ENCODE measurements around the gene KLF6.
A peak's percentile ranks its signal among the peaks of the same experiment; 100 is the strongest.

Gene KLF6

DNA sequence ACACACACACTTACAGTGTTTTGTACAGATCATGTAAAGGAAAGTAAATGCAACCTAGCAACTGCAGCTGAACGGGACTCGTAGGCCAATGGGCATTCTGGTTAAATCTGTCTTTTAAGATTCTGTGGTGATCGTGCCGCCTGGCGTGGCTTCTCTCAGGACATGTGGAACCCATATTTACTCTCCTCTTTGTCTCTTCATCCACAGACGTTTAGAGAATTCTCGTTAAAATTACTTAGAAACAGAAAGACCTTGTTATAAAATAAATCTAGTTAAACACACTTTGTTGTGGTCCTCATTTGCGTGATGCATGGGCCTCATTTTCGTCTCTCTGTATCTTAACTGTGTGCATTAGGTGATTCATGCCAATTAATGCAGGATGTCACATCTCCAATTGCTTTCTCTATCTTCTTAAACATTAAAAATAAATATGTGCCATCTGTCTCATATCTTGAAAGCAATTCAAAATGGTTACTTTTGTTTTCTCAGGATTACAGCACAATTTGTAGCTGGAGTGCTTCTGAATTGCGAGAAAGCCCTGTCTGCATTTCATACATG is 11.5 kb downstream of the KLF6 start:
- no peak for TF ChIP-seq SPI1 (IDR thresholded peaks at IDR 0.05; ENCODE audit: low read depth, low read length)
- peak; percentile 43; the same call in 1 of the 2 replicates for TF ChIP-seq POLR2A (IDR thresholded peaks at IDR 0.05; ENCODE audit: low read depth, low read length)
- FAIRE-seq (no peak), DNase-seq (ENCODE audit: insufficient read length, low spot score) (no peak)

DNA sequence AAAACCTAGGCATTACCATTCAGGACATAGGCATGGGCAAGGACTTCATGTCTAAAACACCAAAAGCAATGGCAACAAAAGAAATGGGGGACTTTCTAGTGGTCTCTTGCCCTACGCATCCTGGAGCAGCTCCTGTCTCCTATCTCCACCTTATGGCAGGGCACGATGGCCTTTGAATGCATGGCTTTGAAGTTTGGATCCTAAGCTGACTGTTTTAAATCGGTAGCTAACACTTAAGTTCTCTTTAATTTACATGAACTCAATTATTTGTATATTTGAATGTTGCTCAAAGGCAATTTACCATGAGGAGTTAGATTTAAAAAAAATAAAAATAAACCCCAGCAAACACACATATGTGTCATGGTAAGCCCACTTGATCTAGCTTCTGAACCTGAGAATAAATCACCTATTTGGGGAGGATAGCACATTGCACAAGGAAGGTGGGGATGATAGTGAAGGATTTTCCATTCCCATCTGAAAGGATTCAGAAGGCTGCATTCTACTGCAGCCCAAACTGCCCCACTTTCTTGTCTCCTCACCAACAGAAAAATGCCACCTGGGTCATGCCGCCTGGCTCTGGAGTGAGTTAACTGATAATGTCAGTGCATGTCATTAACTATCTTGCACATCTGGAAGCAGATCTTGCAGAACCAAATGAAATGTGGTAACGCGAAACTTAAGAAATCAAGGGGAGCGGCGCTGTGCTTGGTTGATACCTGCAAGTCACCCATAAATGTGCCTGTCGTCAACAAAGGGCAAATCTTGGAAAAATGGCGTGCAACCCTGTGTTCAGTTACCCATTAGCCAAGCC is 12.4 kb downstream of the KLF6 start:
- no peak for DNase-seq (ENCODE audit: insufficient read length, low spot score)
- no peak for FAIRE-seq
- TF ChIP-seq TAF1 (IDR thresholded peaks at IDR 0.05; ENCODE audit: low read depth, low read length): no peak

DNA sequence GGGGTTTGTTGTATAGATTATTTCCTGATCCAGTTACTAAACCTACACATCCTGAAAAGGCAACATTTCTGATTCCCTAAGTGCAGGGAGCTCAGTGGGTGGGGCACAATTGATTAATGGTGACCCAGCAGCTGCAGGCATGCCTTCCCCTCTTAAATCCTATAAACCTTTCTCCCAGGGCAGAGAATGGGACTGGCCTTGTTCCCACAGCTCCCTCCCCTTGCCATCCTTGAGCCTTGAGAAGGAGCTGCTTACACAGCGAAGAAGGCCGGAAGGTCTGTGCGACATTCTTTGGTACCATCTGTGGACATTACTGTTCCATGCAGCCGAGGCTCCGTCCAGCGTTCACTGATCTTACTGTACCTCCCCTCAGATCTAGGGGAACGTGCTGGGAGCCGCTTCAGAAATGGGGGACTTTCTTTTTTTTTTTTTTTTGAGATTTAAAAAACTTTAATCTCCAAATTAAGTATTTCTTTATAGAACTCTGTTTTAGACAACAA is 14.3 kb downstream of the KLF6 start:
- no peak for TF ChIP-seq TAF1 (IDR thresholded peaks at IDR 0.05; ENCODE audit: low read depth, low read length)
- no peak for TF ChIP-seq POLR2AphosphoS5 (IDR thresholded peaks at IDR 0.05; ENCODE audit: low read depth, low read length)
- FAIRE-seq: no peak
- DNase-seq (ENCODE audit: insufficient read length, low spot score): no peak

DNA sequence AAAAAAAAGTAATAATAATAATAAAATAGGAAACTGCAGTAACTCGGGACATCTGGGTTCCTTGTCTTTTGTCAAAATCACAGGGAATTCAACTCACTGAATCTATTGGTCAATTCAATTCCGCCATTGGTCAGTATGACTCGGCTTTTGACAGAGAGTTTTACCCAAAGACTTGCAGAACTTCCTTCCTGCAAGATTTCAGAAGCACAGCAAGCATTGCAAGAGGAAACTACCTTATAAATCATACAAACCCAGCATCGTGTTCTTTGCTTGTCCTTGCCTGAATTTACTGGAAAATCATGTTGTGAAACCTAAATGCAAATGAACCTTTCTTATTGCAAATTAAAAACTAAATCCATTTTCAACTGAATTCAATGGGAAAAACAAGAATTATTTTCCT is 15.5 kb downstream of the KLF6 start:
- FAIRE-seq (no peak), DNase-seq (ENCODE audit: insufficient read length, low spot score) (no peak)
- TF ChIP-seq POU2F2 (IDR thresholded peaks at IDR 0.05; ENCODE audit: low read depth, low read length): no peak
- TF ChIP-seq SPI1 (IDR thresholded peaks at IDR 0.05; ENCODE audit: low read depth, low read length): no peak
- no peak for TF ChIP-seq TAF1 (IDR thresholded peaks at IDR 0.05; ENCODE audit: low read depth, low read length)
- no peak for TF ChIP-seq POLR2AphosphoS5 (IDR thresholded peaks at IDR 0.05; ENCODE audit: low read depth, low read length)
- TF ChIP-seq PAX5 (IDR thresholded peaks at IDR 0.05; ENCODE audit: insufficient read depth, low read length, severe bottlenecking): no peak
- TF ChIP-seq POLR2A (IDR thresholded peaks at IDR 0.05; ENCODE audit: low read depth, low read length): no peak

DNA sequence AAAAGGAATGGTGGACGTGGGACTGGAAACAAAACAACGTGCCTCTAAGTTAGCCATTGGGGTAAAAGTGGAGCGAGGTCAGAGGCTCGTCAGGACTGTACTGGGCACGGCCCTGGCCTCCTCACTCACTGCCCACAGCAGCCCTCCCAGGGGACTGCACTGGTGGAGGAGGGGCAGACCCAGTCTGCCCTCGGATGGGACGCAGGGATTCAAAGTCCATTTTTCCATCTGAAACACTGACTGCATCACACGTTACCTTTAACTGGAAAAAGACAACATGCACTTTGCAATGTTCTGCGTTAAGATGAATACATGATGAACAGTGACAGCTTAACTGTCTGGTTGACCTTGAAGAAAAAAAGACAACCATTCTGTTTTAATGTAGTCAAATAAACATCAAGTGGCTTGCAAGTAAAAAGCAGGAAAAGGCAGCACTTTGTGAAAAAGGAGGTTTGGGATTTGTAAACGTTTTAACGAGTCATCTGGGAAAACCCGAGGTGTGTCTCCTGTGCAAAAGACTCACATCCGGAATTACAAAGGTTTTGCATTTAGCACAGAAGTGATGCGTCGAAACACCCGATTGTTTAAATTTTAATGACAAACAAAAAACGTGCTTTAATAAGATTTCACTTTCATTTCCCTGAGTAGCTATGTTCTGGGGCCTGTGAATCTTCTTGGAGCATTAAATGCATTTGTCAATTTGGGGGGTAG is 18.8 kb downstream of the KLF6 start:
- FAIRE-seq: no peak
- TF ChIP-seq SPI1 (IDR thresholded peaks at IDR 0.05; ENCODE audit: low read depth, low read length) (no peak), POU2F2 (IDR thresholded peaks at IDR 0.05; ENCODE audit: low read depth, low read length) (no peak)
- no peak for DNase-seq (ENCODE audit: insufficient read length, low spot score)

GRCh38 chr10:3765146-3765545 is 19.9 kb downstream of the KLF6 start:
- TF ChIP-seq POLR2A (IDR thresholded peaks at IDR 0.05; ENCODE audit: low read depth, low read length) (no peak), POLR2AphosphoS5 (IDR thresholded peaks at IDR 0.05; ENCODE audit: low read depth, low read length) (no peak), SPI1 (IDR thresholded peaks at IDR 0.05; ENCODE audit: low read depth, low read length) (no peak), PAX5 (IDR thresholded peaks at IDR 0.05; ENCODE audit: insufficient read depth, low read length, severe bottlenecking) (no peak), TAF1 (IDR thresholded peaks at IDR 0.05; ENCODE audit: low read depth, low read length) (no peak), POU2F2 (IDR thresholded peaks at IDR 0.05; ENCODE audit: low read depth, low read length) (no peak)
- FAIRE-seq (peak; percentile 67), DNase-seq (ENCODE audit: insufficient read length, low spot score) (no peak)

DNA sequence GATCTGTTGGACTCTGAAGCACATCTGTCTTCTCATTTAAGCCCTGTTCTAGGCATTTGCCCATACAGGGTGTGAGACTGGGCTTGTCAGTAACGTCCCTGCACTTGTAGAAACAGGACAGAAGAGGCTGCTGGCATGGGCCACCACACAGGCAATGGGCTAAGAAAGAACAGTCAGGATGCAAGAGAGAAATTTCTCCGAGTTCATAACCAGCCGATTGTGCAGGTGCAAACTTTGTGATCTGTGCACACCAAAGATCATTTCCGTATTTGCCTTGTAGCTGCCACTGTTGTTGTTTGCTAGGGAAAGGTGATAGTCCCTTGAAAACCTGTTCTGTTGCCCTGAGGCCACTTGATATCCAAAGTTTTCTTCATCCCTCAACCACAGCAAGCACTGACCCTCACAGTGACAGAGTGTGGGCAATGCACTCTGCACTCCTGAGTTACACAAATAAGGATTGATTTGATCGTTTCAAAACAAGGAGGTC is 20.3 kb downstream of the KLF6 start:
- no peak for FAIRE-seq
- no peak for DNase-seq (ENCODE audit: insufficient read length, low spot score)
- TF ChIP-seq POLR2A (IDR thresholded peaks at IDR 0.05; ENCODE audit: low read depth, low read length) (no peak), PAX5 (IDR thresholded peaks at IDR 0.05; ENCODE audit: insufficient read depth, low read length, severe bottlenecking) (no peak), POU2F2 (IDR thresholded peaks at IDR 0.05; ENCODE audit: low read depth, low read length) (no peak), TAF1 (IDR thresholded peaks at IDR 0.05; ENCODE audit: low read depth, low read length) (no peak), SPI1 (IDR thresholded peaks at IDR 0.05; ENCODE audit: low read depth, low read length) (no peak)

DNA sequence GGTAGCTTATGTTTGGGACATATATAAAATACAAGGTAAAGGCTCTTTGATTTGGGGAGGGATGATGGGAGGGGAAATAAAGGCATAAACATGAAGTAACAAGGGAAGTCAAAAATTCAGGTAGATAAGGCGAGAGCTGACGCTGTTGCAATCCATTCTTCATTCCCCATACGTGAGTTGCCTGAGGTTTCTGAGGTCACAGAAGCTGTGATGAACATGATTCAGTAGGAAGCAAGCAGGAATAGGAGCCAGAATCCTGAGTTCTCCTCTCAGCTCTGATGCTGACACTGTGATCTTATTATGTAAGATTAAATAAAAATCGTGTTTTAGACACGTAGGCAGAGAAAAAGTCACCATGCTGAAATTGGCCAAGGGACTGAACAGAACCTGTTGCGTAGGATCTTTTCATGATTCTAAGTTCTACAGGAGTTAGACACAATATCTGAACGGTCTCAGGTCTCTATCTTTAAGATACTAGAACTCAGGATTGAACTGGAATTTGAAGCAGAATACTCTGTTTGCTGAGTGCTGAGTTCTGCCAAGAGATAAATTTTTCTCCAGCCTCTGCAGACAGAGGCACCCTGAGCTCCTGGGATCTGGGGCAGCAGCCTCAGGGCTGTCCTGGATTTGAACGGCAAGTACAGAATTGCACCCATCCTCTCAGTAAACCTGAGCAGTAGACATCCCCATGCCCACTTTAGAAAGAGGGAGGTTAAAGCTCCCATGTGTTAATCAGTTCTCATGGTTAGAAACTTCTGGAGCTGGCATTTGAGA is 21.0 kb downstream of the KLF6 start:
- TF ChIP-seq POLR2AphosphoS5 (IDR thresholded peaks at IDR 0.05; ENCODE audit: low read depth, low read length) (no peak), POU2F2 (IDR thresholded peaks at IDR 0.05; ENCODE audit: low read depth, low read length) (no peak), TAF1 (IDR thresholded peaks at IDR 0.05; ENCODE audit: low read depth, low read length) (no peak), SPI1 (IDR thresholded peaks at IDR 0.05; ENCODE audit: low read depth, low read length) (no peak), PAX5 (IDR thresholded peaks at IDR 0.05; ENCODE audit: insufficient read depth, low read length, severe bottlenecking) (no peak), POLR2A (IDR thresholded peaks at IDR 0.05; ENCODE audit: low read depth, low read length) (no peak)
- FAIRE-seq (no peak), DNase-seq (ENCODE audit: insufficient read length, low spot score) (no peak)

- TF ChIP-seq TAF1 (IDR thresholded peaks at IDR 0.05; ENCODE audit: low read depth, low read length) (no peak), SPI1 (IDR thresholded peaks at IDR 0.05; ENCODE audit: low read depth, low read length) (no peak), POLR2A (IDR thresholded peaks at IDR 0.05; ENCODE audit: low read depth, low read length) (no peak), POU2F2 (IDR thresholded peaks at IDR 0.05; ENCODE audit: low read depth, low read length) (no peak), POLR2AphosphoS5 (IDR thresholded peaks at IDR 0.05; ENCODE audit: low read depth, low read length) (no peak), PAX5 (IDR thresholded peaks at IDR 0.05; ENCODE audit: insufficient read depth, low read length, severe bottlenecking) (no peak)
- FAIRE-seq (no peak), DNase-seq (ENCODE audit: insufficient read length, low spot score) (no peak)
Observed at GRCh38 chr10:3763035-3763456, 22.0 kb downstream of the KLF6 start.
